ENCODE data around the gene LAS1L.
"Not testable (repeated sequence)": the region's sequence is repeated elsewhere in the genome, so short reads cannot be mapped to it uniquely, and the experiment has no call there.

The LAS1L gene

DNA sequence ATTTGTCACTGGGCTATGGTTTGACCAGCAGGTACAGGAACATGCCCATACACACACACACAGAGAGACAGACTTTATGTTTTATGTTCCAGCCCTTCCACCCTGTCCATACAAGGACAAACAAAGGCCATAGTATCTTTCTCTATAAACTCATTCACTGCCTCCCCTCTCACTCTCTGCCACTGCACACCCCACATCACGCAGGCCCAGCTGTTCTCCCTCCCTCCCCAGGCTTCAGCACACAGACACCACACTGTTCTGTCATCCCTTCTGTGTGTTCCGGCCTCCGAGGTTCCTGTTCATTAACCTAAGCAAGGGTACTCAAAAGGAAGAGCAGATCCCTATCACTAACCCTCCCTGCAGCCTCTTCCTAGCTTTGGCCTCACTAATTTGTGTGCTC is 17.8 kb downstream of the LAS1L start:
- DNase-seq: no peak

DNA sequence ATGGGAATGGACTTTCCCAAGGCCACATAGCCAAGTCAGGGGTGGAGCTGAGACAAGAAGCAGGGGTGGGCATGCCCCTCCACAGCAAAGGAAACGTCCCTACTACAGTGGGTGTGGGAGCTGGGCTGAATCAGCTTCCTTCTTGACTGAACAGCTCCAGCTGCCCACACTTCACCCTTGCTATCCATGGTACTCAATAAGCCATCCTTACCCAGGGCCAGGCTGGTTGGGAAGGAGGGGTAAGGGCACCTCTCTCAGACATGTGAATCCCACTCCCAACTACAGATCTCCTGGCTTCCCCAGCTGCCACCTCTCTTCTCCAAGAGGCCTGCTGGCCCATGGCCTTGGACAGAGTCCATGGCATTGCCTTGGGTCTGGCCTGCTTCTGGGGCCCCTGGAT is 21.0 kb downstream of the LAS1L start:
- no peak for DNase-seq

DNA sequence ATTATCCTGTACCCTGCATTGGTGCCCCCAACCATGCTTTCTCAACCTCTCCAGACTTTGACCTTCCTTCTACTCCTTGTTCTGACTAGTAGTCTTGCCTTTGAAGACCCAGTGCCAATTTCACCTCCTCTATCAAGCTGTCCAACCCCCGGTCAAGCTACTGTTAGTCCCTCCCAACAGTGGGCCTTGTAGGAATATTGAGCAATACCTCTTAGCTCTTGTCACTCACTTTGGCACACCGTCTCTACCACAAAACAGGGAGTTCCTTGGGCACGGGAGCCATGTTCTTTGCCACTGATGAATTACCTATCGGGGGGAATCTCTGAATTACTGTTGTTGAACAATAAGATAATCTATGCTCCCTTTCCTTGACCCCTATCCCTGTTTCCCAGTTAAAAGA is 25.2 kb downstream of the LAS1L start:
- no peak for DNase-seq

DNA sequence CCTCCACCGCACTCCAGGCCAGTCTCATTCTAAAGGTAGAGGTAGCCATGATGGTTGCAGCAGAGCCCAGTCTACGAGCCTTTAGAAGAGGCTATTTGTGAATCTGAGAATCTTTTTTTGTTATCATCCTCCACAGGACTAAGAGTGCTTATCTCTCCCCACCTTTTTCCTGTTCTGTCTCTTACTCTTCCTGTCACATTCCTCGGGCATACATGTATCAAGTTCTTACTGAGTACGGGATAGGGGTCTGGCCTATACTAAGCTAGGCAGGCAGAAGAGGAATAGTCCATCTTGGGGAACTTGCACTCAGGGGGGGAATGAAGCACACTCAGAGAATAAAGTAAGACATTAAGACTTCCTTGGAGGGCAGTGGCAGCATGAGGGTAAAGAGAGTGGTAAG is 25.7 kb downstream of the LAS1L start:
- no peak for DNase-seq

DNA sequence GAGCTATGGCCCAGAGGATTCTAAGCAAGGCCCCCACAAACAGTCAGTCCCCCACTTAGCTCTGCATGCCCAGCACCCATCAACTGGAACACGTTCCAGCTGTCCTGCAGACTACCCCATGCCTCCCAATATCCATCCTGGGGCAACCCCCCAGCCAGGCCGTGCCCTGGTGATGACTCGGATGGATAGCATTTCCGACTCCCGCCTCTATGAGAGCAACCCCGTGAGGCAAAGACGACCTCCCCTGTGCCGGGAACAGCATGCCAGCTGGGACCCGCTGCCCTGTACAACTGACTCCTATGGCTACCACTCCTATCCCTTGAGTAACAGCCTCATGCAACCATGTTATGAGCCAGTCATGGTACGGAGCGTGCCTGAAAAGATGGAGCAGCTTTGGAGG is 32.0 kb downstream of the LAS1L start:
- no peak for DNase-seq

DNA sequence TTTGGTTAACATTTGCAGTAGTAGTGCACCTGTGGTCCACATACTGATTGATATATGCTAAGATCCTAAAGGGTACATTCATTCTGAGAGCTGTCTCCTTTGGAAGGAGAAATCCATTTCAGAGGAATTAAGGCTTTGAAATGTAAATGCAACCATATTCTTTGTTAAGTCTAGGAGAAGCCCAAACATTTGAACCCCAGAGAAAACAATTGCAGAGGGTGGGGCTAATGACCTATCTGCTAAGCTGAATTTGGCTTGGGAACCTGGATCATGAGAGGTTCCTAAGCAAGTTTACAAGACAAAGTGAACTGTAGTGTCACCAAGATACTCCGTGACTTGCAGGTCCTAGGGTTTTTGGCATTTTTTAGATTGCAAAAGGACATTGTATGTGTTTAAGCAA is 41.2 kb downstream of the LAS1L start:
- DNase-seq: no peak

DNA sequence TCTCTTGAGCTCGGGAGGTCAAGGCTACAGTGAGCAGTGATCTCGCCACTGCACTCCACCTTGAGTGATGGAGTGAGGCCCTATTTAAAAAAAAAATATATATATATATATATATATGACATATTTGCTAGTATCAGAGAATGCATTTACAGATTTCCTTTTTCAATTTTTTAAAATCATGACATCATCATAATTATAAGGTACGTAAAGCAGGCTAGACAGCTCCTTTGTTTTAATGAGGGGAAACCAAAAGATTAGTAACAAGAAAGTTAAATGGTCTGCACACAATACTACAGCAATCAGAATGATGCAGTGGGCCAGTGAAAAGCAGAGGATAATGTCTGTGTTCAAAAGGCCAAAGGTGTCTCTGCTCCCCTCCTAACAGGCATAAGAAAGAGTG is 43.0 kb downstream of the LAS1L start:
- no peak for DNase-seq

DNA sequence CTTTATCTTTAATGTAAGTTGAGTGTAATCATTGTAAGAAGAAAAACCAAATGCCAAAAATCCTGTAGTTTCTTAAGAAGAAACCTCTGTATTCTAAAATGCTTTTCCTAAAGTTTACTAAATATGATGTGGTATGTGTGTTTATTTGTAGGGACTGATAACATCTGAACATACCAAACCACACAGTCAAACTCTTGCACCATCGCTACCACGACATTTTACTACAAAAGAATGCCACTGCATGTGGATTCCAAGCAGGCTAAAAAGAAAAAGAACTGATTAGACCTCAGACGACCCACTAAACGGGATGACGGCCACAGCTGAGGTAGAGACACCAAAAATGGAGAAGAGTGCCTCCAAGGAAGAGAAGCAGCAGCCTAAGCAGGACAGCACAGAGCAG is 46.1 kb downstream of the LAS1L start:
- no peak for DNase-seq

DNA sequence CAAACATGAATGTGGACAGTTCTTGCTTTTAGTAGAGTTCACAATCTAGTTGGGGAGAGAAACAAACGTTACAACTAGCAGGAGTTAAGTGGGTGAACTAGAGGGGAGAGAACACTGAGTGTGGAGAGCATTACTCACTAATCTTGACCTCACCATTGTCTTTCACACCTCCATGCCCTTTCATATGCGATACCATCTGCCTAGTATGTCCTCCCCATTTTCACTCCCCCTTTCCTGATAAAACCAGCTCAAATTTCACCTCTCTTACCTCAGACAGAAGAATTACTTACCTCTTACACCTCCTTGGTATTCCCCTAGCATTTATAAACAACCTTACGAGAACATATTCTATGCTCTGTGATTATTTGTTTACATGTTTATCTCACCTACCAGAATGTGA is 53.6 kb downstream of the LAS1L start:
- no peak for DNase-seq

DNA sequence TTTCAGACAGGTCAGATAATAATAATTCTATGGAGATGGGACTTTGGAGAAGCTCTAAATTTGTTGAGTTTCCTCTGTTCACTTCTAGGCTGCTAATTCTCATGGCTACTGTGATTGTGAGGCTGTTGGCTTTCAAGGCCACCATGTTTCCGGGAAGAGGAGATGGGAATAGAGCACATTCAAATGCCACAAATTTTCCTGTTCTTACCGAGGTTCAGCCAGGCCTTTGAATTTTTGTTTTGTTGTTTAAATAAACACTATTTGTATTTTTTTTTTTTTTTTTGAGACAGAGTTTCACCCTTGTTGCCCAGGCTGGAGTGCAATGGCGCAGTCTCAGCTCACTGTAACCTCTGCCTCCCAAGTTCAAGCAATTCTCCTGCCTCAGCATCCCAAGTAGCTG is 55.5 kb downstream of the LAS1L start:
- not testable (repeated sequence) for DNase-seq

DNA sequence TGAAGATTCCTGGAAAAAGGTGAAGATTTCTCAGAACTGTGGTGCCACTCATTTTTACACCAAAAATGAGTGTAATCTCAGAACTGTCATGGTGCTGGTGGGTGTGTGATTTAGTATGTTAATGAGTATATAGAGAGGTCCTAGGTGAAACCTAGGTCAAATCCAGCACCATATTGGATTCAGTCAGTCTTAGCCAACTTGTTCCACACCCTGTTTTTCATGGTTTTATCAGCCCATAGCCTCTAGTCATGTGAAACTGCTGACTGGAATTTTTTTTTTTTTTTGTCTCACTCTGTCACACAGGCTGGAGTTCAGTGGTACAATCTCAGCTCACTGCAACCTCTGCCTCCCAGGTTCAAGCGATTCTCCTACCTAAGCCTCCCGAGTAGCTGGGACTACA is 58.0 kb downstream of the LAS1L start:
- DNase-seq: no peak

DNA sequence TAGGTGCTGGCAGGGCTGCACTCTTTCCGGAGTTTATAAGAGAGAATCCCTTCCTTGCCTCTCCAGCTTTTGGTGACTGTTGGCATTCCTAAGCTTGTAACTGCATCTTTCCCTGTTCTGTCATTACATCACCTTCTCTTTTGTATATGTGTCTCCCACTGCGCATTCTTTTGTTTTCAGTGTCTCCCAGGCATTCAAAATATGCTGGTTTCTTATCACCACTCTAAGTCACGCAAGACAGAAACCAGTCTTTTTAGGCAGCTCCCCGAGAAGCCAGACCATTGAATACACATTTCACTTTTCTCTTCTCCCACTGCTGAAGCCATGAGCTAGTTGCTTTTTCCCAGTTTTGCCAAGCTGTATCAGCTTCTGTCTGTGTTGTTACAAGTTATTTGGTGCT is 71.0 kb downstream of the LAS1L start:
- no peak for DNase-seq

All from stimulated activated CD4-positive, alpha-beta T cell treated with anti-CD3 and anti-CD28 coated beads, Interleukin-4, amount 100 ng/mL, for 24 hours (primary cell).